Activated CD8-positive, alpha-beta T cell treated with anti-CD3 and anti-CD28 coated beads for 36 hours (primary cell): Measurements from ENCODE around the gene ZNF438. TPM values are rescaled to one million over a fixed set of nuclear protein-coding genes. Genes with fewer than 3 reads are reported as not detected.

ENCODE experiments used
- ATAC-seq: fragments of 200-7000 bp; cut with Tn5 transposase; one replicate; pipeline ENCODE4 v1.10.0; 2021; ENCODE audit warnings: mild to moderate bottlenecking, moderate library complexity
- CTCF ChIA-PET: fragments of 350-600 bp; sonication (Branson Sonifier 250); formaldehyde crosslinking; loops from one replicate; lab custom pipeline; 2021; ENCODE audit warnings: antibody characterized with exemption; lab: Charles Lee
- POLR2A ChIA-PET: fragments of 350-600 bp; sonication (Branson Sonifier 250); formaldehyde crosslinking; loops from one replicate; lab custom pipeline; 2021; ENCODE audit warnings: antibody characterized with exemption; lab: Charles Lee
- DNase-seq: peaks from one replicate; pipeline ENCODE4 v3.0.0-alpha.2; 2020
- H3K27ac Mint-ChIP-seq: one replicate; pipeline ENCODE4 v1.8.0; 2021; ENCODE audit warnings: mild to moderate bottlenecking, mixed read lengths
- H3K27me3 Mint-ChIP-seq: one replicate; pipeline ENCODE4 v1.8.0; 2021; ENCODE audit warnings: mixed read lengths
- H3K36me3 Mint-ChIP-seq: one replicate; pipeline ENCODE4 v1.8.0; 2021; ENCODE audit warnings: low read depth, mixed read lengths
- H3K4me1 Mint-ChIP-seq: one replicate; pipeline ENCODE4 v1.8.0; 2021; ENCODE audit warnings: low read depth, mixed read lengths
- H3K4me3 Mint-ChIP-seq: one replicate; pipeline ENCODE4 v1.8.0; 2021; ENCODE audit warnings: mild to moderate bottlenecking, moderate library complexity, mixed read lengths
- H3K9me3 Mint-ChIP-seq: one replicate; pipeline ENCODE4 v1.8.0; 2021; ENCODE audit warnings: mixed read lengths
- CTCF ChIP-seq: fragments of 200-600 bp; IDR thresholded peaks from one replicate; pipeline ENCODE4 v1.8.0; 2022; ENCODE audit warnings: antibody characterized with exemption, mild to moderate bottlenecking
- intact Hi-C: fragments of 100-400 bp; cut with micrococcal nuclease; formaldehyde crosslinking; loops from one replicate; pipeline ENCODE4 v1.10.0; 2022
- total RNA-seq, 2 experiments: library from RNA; stranded (reverse); gene quantifications; one replicate each; pipeline ENCODE4 v1.2.3, GENCODE V29; 2021

The ZNF438 gene
- total RNA-seq, 2 experiments from 2014 or later = 3.0 to 3.9 TPM

DNA sequence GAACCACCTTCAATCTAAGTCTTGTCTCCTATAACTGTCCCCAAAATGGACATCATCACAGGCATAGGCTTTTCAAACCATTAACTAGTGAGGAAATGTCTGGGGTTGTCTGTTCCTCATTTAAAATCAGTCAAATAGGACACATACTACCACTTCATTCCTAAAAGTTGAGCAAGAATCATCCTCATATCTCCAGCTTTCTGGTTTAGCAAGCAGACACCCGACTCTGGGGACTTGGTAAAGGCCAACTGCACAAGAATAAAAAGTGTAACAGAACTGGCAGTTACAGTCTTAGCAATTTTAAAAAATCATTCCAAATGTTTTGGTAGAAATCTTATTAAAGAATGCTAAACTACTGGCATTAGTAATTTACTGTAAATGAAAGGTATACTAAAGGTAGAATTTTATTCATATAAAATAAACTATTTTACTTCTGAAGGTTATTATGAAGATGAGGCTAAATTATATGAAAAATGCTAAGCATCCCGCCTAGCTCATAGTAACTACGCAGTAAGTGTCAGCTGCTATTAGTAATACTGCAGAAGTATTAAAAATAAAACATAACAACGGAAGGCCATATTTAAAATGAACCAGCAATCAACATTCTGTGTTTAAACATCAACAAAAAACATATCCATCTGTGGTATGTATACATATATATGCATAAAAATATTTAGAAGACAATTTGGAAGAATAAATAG, 60.8 kb downstream of the ZNF438 start:
- POLR2A ChIA-PET = interaction anchor here (0.7 kb wide), 1 partner anchor 153 kb away, joined by 3 read pairs; no protein-coding TSS in a partner anchor
- no peaks in the 10 kb centered on the region for H3K9me3 Mint-ChIP-seq
- no peaks in the 10 kb centered on the region for H3K36me3 Mint-ChIP-seq
- H3K4me1 Mint-ChIP-seq = peaks cover 6% of the 10 kb centered on the region
- CTCF ChIA-PET = no interaction called here
- intact Hi-C loops = no loop called here
- no peak overlapping the region for H3K4me3 Mint-ChIP-seq
- no peaks in the 10 kb centered on the region for H3K27me3 Mint-ChIP-seq
- ATAC-seq (no peak), DNase-seq (no peak)
- TF ChIP-seq CTCF = no peak
- no peak overlapping the region for H3K27ac Mint-ChIP-seq

- H3K4me1 Mint-ChIP-seq = peaks cover 16% of the 10 kb centered on the region
- ATAC-seq (no peak), DNase-seq (no peak)
- H3K4me3 Mint-ChIP-seq = no peak overlapping the region
- no peaks in the 10 kb centered on the region for H3K27me3 Mint-ChIP-seq
- no peak for TF ChIP-seq CTCF
- CTCF ChIA-PET = interaction anchor here (1.6 kb wide), 1 partner anchor 10 kb away, joined by 6 read pairs; no protein-coding TSS in a partner anchor
- no peak overlapping the region for H3K27ac Mint-ChIP-seq
- intact Hi-C loops = no loop called here
- H3K36me3 Mint-ChIP-seq = peaks cover 6% of the 10 kb centered on the region
- H3K9me3 Mint-ChIP-seq = no peaks in the 10 kb centered on the region
- POLR2A ChIA-PET = interaction anchor here (0.6 kb wide), 1 partner anchor 52 kb away, joined by 3 read pairs; no protein-coding TSS in a partner anchor
Measured at GRCh38 chr10:30968711-30969110, 63.0 kb downstream of the ZNF438 start.

DNA sequence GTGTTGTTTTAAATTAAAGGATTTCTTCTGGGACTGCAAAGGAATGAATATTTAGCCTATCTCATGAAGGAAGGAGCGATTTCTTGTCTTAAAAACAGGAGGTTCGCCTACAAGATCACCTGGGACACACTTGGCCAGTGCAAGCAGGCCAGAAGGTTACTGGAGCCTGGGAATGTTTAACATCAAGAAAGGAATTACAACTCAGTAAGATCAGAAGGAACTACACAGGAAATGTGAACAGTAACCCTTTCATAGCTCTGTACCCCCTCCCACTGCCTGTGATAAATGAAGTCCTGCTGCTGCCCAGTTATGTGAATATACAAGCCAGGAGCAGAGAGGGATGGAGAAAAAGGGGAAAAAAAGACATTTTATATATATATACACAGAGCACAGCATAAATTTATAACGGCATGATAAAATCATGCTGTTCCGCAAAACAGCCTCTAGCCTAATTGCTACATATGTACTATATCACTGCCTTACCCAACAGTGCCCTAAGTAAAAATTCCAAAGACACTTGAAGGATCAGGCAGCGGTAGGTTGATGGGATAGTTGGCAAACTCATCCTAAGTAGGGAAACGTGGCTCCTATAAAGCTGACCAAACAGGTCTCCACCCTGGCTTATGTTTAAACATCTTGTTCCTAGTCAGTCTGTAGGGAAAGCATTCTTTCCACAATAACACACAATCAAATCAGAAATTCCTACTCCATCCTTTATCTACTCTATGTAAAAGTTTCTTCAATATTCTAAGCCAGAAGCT, 63.8 kb downstream of the ZNF438 start:
- POLR2A ChIA-PET = interaction anchor here (0.6 kb wide), 1 partner anchor 53 kb away, joined by 3 read pairs; no protein-coding TSS in a partner anchor
- no peak for ATAC-seq
- intact Hi-C loops = no loop called here

DNA sequence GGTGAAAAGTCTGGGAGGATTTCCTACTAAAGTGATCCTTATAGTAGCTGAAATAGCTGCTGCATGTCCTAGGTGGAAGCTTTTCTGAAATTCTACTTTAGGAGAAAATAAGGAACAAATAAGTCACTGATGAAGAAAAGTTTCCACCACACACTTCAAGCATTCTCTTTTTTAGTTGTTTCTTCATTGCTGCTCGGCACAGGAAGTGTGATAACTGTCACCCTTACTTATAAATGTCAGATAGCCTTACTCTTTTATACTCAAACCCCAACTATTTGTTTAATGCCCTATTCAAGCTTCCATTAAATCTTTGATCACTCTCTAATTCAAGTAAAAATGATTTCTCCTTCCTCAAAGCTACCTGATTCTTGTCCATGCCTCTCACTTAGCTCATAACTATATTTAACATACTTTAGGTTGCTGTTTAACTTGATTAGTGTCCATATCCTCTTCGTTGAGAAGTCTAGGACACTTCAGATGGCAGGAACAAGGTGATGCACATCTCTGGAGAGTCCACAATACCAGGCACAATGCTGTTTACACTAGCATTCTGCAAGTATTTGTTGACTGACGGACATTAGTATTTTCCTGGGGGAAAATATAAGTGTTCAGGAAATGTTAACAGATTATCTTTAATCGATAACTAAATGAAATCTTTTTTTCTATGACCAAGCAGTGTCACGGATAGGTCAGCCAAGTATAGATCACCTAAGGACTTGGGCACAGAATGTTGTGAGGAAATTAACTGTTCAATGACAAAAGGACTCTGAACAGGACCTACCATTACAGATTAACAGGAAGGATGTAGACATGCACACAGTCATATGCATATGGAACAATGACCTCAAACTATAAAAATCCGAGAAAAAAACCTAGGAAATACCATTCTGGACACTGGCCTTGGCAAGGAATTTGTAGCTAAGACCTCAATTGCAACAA, 67.4 kb downstream of the ZNF438 start:
- H3K9me3 Mint-ChIP-seq = no peaks in the 10 kb centered on the region
- no peak overlapping the region for H3K4me3 Mint-ChIP-seq
- ATAC-seq = peak; percentile 83
- H3K27ac Mint-ChIP-seq = peak overlapping the region; percentile 84
- intact Hi-C loops = no loop called here
- H3K27me3 Mint-ChIP-seq = no peaks in the 10 kb centered on the region
- no peak for TF ChIP-seq CTCF
- POLR2A ChIA-PET = no interaction called here
- DNase-seq = peak; percentile 24
- peaks cover 6% of the 10 kb centered on the region for H3K36me3 Mint-ChIP-seq
- CTCF ChIA-PET = no interaction called here
- peaks cover 12% of the 10 kb centered on the region for H3K4me1 Mint-ChIP-seq

More for the DNA sequence above, 63.8 kb downstream of the ZNF438 start:
- no peak for TF ChIP-seq CTCF
- Mint-ChIP-seq H3K4me1 (peaks cover 18% of the 10 kb centered on the region), H3K27ac (no peak overlapping the region), H3K4me3 (no peak overlapping the region), H3K36me3 (peaks cover 6% of the 10 kb centered on the region), H3K27me3 (no peaks in the 10 kb centered on the region), H3K9me3 (no peaks in the 10 kb centered on the region)
- CTCF ChIA-PET = interaction anchor here (1.6 kb wide), 1 partner anchor 11 kb away, joined by 6 read pairs; no protein-coding TSS in a partner anchor
- no peak for DNase-seq
